Activated T-cell treated with anti-CD3 and anti-CD28 coated beads, Interleukin-2, amount 50 U/mL, for 48 hours (primary cell): ENCODE data around the gene SPON2.
A peak's percentile ranks its signal among the peaks of the same experiment; 100 is the strongest.

ENCODE experiments used
- DNase-seq, 2 experiments: peaks; one replicate each; pipeline ENCODE4 v3.0.0-alpha.2; 2020

SPON2 gene

GRCh38 chr4:1171311-1172227 lies 814 bp downstream of the SPON2 start:
- peak; percentile 59 to 68 for DNase-seq

- no peak for DNase-seq
Observed at GRCh38 chr4:1170976-1171310, 1.4 kb downstream of the SPON2 start.

GRCh38 chr4:1170156-1170975 lies 2.0 kb downstream of the SPON2 start:
- DNase-seq, result no peak

- no peak for DNase-seq
Observed at GRCh38 chr4:1169691-1170096, 2.7 kb downstream of the SPON2 start.

GRCh38 chr4:1169171-1169671 lies 3.2 kb downstream of the SPON2 start:
- no peak for DNase-seq

GRCh38 chr4:1168191-1169101 lies 3.9 kb downstream of the SPON2 start:
- no peak for DNase-seq

- DNase-seq, result peak; percentile 92 to 93
Observed at GRCh38 chr4:1167244-1167949, 5.0 kb downstream of the SPON2 start.

- peak in 1 of 2 experiments; percentile 32 for DNase-seq
Observed at GRCh38 chr4:1166509-1167243, 5.7 kb downstream of the SPON2 start.

- no peak for DNase-seq
Observed at GRCh38 chr4:1164956-1165545, 7.3 kb downstream of the SPON2 start.

GRCh38 chr4:1164444-1164843 lies 7.9 kb downstream of the SPON2 start:
- DNase-seq, result no peak

- no peak for DNase-seq
Observed at GRCh38 chr4:1164040-1164439, 8.3 kb downstream of the SPON2 start.

GRCh38 chr4:1160351-1160750 lies 12.0 kb downstream of the SPON2 start:
- no peak for DNase-seq

GRCh38 chr4:1156069-1156468 lies 16.3 kb downstream of the SPON2 start:
- DNase-seq, result no peak

GRCh38 chr4:1155314-1155713 lies 17.1 kb downstream of the SPON2 start:
- no peak for DNase-seq

- DNase-seq, result no peak
Observed at GRCh38 chr4:1154523-1155182, 17.7 kb downstream of the SPON2 start.

GRCh38 chr4:1154126-1154522 lies 18.3 kb downstream of the SPON2 start:
- DNase-seq, result no peak

- no peak for DNase-seq
Observed at GRCh38 chr4:1153567-1154090, 18.8 kb downstream of the SPON2 start.

GRCh38 chr4:1152290-1152689 lies 20.1 kb downstream of the SPON2 start:
- DNase-seq, result no peak

- no peak for DNase-seq
Observed at GRCh38 chr4:1151541-1151940, 20.8 kb downstream of the SPON2 start.

- DNase-seq, result no peak
Observed at GRCh38 chr4:1150875-1151274, 21.5 kb downstream of the SPON2 start.
